BE2C (cell line): ENCODE results near the gene F11R.
"Not testable (repeated sequence)": the region's sequence is repeated elsewhere in the genome, so short reads cannot be mapped to it uniquely, and the experiment has no call there.

Experiments
- DNase-seq: peaks from one replicate; pipeline ENCODE4 v3.0.0-alpha.2; 2020
- H3K27me3 ChIP-seq: fragments of 250-450 bp; sonication (Bioruptor Pico); 2 replicates; pipeline ENCODE4 v1.5.1; 2020; ENCODE audit warnings: mild to moderate bottlenecking
- H3K36me3 ChIP-seq: fragments of 250-450 bp; sonication (Bioruptor Pico); 2 replicates; pipeline ENCODE4 v1.5.1; 2020; ENCODE audit warnings: mild to moderate bottlenecking
- H3K4me1 ChIP-seq: fragments of 250-450 bp; sonication (Bioruptor Pico); 2 replicates; pipeline ENCODE4 v1.5.1; 2020
- H3K4me3 ChIP-seq: 2 replicates; pipeline ENCODE4 v1.5.1; 2011; ENCODE audit warnings: low read depth, low read length
- H3K9me3 ChIP-seq: fragments of 250-450 bp; sonication (Bioruptor Pico); 2 replicates; pipeline ENCODE4 v1.5.1; 2020
- TF ChIP-seq, protein P1 (sequence below): IDR thresholded peaks from 2 replicates; pipeline ENCODE4 v1.5.1; 2012; ENCODE audit warnings: mild to moderate bottlenecking, low read depth, low read length

Gene F11R

DNA sequence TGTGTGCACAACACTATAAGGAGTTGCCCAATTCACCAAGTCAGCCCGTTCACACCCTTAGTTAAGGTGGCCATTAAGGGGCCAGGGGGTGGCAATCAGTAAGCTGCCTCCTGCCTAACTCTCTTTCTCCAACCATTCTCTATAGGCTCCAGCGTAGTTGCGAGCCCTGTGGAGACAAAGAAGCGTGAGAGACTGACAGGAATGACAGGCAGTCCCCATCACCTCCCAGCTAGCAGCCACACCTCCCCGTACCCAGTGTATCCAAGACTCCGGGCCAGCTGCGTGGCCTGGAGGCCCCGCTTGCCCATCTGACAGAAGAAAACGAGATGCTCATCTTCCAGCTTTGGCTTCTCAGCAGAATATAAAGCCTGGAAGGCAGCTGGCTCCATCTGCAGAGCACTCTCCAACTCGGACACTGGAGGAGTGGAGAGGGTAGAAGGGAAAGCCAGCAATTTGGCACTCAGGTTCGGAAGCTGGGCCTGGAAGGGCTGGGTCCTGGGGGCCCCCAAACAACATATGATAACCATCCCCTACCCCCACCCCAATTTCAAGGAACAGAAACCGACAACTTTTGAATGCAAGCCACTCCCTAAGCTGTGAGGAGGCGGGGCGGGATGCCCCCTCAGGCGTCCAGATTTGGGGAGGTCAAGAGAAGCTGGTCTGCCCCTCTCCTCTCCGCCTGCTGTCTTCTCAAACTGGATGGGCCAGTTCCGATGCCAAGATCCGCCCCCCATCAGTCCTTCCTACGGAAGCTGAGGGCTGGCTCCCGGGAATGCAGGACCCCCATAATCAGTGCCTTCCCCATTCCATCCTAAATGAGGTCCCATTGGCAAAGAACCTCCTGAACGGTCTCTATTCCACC is 16.9 kb upstream of the F11R start:
- Histone ChIP-seq H3K9me3 (no peaks in the 10 kb centered on the region), H3K4me1 (no peaks in the 10 kb centered on the region), H3K4me3 (no peak overlapping the region), H3K36me3 (peaks cover 39% of the 10 kb centered on the region), H3K27me3 (no peaks in the 10 kb centered on the region)
- TF ChIP-seq, protein P1, sequence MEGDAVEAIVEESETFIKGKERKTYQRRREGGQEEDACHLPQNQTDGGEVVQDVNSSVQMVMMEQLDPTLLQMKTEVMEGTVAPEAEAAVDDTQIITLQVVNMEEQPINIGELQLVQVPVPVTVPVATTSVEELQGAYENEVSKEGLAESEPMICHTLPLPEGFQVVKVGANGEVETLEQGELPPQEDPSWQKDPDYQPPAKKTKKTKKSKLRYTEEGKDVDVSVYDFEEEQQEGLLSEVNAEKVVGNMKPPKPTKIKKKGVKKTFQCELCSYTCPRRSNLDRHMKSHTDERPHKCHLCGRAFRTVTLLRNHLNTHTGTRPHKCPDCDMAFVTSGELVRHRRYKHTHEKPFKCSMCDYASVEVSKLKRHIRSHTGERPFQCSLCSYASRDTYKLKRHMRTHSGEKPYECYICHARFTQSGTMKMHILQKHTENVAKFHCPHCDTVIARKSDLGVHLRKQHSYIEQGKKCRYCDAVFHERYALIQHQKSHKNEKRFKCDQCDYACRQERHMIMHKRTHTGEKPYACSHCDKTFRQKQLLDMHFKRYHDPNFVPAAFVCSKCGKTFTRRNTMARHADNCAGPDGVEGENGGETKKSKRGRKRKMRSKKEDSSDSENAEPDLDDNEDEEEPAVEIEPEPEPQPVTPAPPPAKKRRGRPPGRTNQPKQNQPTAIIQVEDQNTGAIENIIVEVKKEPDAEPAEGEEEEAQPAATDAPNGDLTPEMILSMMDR = no peak
- no peak for DNase-seq

DNA sequence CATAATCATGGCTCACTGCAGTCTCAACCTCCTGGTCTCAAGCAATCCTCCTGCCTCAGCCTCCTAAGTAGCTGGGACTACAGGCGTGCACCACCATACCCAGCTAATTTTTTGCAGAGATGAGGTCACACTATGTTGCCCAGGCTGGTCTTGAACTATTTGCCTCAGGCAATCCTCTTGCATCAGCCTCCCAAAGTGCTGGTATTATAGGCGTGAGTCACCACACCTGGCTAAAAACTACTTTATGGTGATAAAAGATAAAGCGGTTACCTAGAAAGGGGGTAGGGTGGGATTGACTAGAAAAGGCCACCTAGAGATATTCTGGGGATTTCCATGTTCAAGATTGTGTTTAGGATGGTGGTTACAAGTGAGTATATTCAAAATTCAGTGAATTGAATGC is 12.8 kb upstream of the F11R start:
- Histone ChIP-seq H3K4me3 (no peak overlapping the region), H3K9me3 (no peaks in the 10 kb centered on the region), H3K4me1 (no peaks in the 10 kb centered on the region), H3K27me3 (peaks cover 4% of the 10 kb centered on the region; the same call in 1 of the 2 replicates), H3K36me3 (peaks cover 4% of the 10 kb centered on the region; the same call in 1 of the 2 replicates)
- no peak for DNase-seq
- TF ChIP-seq, protein P1 = no peak

DNA sequence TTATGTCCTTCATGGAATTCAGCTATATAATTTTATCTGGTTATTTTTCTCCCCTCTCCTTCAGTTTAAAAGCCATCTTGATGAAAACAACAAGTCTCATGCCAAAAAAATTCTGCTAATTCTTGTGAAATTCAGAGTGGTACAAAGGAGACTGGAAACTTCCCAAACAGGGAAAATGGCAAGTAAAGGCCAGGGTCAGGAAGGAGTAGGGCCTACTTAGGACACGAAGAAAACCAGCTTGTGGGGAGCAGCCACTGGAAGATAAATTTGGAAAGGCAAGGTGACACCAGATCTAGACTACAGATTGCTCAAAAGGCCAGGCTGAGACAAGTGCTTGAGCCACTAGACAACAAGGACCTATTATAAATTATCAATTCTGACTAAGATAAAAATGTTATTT is 11.5 kb upstream of the F11R start:
- Histone ChIP-seq H3K9me3 (no peaks in the 10 kb centered on the region), H3K4me1 (no peaks in the 10 kb centered on the region), H3K4me3 (no peak overlapping the region), H3K36me3 (no peaks in the 10 kb centered on the region), H3K27me3 (peaks cover 4% of the 10 kb centered on the region; the same call in 1 of the 2 replicates)
- DNase-seq = no peak
- TF ChIP-seq, protein P1 = no peak

DNA sequence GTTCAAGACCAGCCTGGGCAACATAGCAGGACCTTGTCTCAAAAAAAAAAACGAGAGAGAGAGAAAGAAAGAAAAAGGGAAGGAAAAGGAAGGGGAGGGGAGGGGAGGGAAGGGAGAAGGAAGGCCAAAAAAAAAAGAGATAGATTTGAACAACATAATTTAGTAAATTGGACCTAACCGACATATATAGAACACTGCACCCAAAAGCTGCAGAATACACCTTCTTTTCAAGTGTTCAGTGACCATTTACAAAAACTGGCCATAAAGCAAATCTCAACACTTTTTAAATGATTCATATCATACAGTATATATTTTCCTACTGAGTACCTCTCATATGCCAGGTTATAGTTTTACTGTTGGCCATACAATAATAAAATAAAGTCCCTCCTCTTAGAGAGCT is 10.9 kb upstream of the F11R start:
- Histone ChIP-seq H3K27me3 (peaks cover 4% of the 10 kb centered on the region; the same call in 1 of the 2 replicates), H3K9me3 (no peaks in the 10 kb centered on the region), H3K4me1 (no peaks in the 10 kb centered on the region), H3K36me3 (no peaks in the 10 kb centered on the region), H3K4me3 (no peak overlapping the region)
- no peak for DNase-seq
- TF ChIP-seq, protein P1 = no peak

DNA sequence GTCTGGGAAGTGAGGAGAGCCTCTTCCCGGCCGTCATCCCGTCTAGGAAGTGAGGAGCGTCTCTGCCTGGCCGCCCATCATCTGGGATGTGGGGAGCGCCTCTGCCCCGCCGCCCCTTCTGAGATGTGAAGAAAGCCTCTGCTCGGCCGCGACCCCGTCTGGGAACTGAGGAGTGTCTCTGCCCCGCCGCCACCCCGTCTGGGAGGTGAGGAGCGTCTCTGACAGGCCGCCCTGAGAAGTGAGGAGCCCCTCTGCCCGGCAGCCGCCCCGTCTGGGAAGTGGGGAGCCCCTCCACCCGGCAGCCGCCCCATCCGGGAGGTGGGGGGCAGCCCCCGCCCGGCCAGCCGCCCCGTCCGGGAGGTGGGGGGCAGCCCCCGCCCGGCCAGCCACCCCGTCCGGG is 8.5 kb upstream of the F11R start:
- H3K27me3 ChIP-seq, H3K36me3 ChIP-seq, H3K4me3 ChIP-seq, H3K4me1 ChIP-seq, DNase-seq, H3K9me3 ChIP-seq: not testable (repeated sequence)

DNA sequence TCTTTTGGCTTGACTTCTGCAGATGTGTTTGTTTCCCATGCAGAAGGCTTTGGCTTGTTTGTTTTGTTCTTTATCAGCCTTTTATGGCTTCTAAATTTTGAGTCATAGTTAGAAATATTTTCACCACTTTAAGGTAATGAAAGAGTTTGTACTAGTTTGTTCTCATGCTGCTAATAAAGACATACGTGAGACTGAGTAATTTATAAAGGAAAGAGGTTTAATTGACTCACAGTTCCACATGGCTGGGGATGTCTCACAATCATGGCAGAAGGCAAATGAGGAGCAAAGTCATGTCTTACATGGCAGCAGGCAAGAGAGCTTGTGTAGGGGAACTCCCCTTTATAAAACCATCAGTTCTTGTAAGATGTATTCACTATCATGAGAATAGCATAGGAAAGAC is 6.0 kb upstream of the F11R start:
- H3K4me3 ChIP-seq, H3K9me3 ChIP-seq, H3K27me3 ChIP-seq, H3K4me1 ChIP-seq, H3K36me3 ChIP-seq, DNase-seq: not testable (repeated sequence)

DNA sequence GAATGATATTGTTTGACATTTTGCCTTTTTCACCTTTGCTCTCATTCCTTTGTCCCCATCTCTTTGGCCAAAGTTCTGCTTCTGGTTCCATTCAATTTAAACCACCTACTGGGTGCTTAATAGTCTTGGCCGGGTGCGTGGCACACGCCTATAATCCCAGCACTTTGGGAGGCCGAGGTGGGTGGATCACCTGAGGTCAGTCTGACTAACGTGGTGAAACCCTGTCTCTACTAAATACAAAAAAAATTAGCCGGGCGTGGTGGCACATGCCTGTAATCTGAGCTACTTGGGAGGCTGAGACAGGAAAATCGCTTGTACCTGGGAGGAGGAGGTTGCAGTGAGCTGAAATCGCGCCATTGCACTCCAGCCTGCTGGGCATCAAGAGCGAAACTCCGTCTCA is 1.5 kb upstream of the F11R start:
- not testable (repeated sequence) for DNase-seq, H3K9me3 ChIP-seq, H3K4me3 ChIP-seq, H3K4me1 ChIP-seq, H3K36me3 ChIP-seq
- H3K27me3 ChIP-seq = peaks cover 41% of the 10 kb centered on the region
